ENCODE data around the gene MGLL. TPM values are rescaled to one million over a fixed set of nuclear protein-coding genes. Genes with fewer than 3 reads are reported as not detected.
"Not testable (repeated sequence)": the region's sequence is repeated elsewhere in the genome, so short reads cannot be mapped to it uniquely, and the experiment has no call there.

MGLL gene
- total RNA-seq, 1 donor from 2014 or later = 0.97 TPM

- no peak overlapping the region for H3K27ac Mint-ChIP-seq (ENCODE audit: unreplicated experiment)
- TF ChIP-seq, protein P1, sequence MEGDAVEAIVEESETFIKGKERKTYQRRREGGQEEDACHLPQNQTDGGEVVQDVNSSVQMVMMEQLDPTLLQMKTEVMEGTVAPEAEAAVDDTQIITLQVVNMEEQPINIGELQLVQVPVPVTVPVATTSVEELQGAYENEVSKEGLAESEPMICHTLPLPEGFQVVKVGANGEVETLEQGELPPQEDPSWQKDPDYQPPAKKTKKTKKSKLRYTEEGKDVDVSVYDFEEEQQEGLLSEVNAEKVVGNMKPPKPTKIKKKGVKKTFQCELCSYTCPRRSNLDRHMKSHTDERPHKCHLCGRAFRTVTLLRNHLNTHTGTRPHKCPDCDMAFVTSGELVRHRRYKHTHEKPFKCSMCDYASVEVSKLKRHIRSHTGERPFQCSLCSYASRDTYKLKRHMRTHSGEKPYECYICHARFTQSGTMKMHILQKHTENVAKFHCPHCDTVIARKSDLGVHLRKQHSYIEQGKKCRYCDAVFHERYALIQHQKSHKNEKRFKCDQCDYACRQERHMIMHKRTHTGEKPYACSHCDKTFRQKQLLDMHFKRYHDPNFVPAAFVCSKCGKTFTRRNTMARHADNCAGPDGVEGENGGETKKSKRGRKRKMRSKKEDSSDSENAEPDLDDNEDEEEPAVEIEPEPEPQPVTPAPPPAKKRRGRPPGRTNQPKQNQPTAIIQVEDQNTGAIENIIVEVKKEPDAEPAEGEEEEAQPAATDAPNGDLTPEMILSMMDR (IDR thresholded peaks at IDR 0.05; ENCODE audit: unreplicated experiment) = no peak
- no peak for DNase-seq (ENCODE audit: low spot score)
- no peaks in the 10 kb centered on the region for H3K9me3 Mint-ChIP-seq (ENCODE audit: unreplicated experiment)
- peaks cover 4% of the 10 kb centered on the region for H3K4me1 Mint-ChIP-seq (ENCODE audit: unreplicated experiment)
- no peak overlapping the region for H3K4me3 Mint-ChIP-seq (ENCODE audit: unreplicated experiment)
- no peaks in the 10 kb centered on the region for H3K36me3 Mint-ChIP-seq (ENCODE audit: low read depth, unreplicated experiment)
- no peaks in the 10 kb centered on the region for H3K27me3 Mint-ChIP-seq (ENCODE audit: unreplicated experiment)
Measured at GRCh38 chr3:127661600-127661999, 160.7 kb downstream of the MGLL start.

DNA sequence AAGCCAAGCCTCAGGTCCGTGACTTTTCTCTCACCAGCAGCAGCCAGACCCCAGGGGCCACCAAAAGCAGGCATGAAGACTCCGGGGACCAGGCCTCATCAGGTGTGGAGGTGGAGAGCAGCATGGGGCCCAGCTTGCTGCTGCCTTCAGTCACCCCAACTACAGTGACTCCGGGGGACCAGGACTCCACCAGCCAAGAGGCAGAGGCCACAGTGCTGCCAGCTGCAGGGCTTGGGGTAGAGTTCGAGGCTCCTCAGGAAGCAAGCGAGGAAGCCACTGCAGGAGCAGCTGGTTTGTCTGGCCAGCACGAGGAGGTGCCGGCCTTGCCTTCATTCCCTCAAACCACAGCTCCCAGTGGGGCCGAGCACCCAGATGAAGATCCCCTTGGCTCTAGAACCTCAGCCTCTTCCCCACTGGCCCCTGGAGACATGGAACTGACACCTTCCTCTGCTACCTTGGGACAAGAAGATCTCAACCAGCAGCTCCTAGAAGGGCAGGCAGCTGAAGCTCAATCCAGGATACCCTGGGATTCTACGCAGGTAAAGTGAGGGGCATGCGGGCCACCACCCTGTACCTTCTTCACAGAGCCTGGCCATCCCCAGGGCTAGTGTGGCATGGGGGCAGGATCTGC is 161.6 kb downstream of the MGLL start:
- TF ChIP-seq, protein P1 (IDR thresholded peaks at IDR 0.05; ENCODE audit: unreplicated experiment) = no peak
- Mint-ChIP-seq H3K4me1 (ENCODE audit: unreplicated experiment) (peaks cover 4% of the 10 kb centered on the region), H3K27me3 (ENCODE audit: unreplicated experiment) (no peaks in the 10 kb centered on the region), H3K36me3 (ENCODE audit: low read depth, unreplicated experiment) (no peaks in the 10 kb centered on the region), H3K4me3 (ENCODE audit: unreplicated experiment) (no peak overlapping the region), H3K27ac (ENCODE audit: unreplicated experiment) (no peak overlapping the region), H3K9me3 (ENCODE audit: unreplicated experiment) (no peaks in the 10 kb centered on the region)
- no peak for DNase-seq (ENCODE audit: low spot score)

- no peaks in the 10 kb centered on the region for H3K27me3 Mint-ChIP-seq (ENCODE audit: unreplicated experiment)
- DNase-seq (ENCODE audit: low spot score) = no peak
- no peak overlapping the region for H3K4me3 Mint-ChIP-seq (ENCODE audit: unreplicated experiment)
- no peak overlapping the region for H3K27ac Mint-ChIP-seq (ENCODE audit: unreplicated experiment)
- H3K4me1 Mint-ChIP-seq (ENCODE audit: unreplicated experiment) = peaks cover 4% of the 10 kb centered on the region
- no peaks in the 10 kb centered on the region for H3K36me3 Mint-ChIP-seq (ENCODE audit: low read depth, unreplicated experiment)
- H3K9me3 Mint-ChIP-seq (ENCODE audit: unreplicated experiment) = no peaks in the 10 kb centered on the region
- TF ChIP-seq, protein P1 (IDR thresholded peaks at IDR 0.05; ENCODE audit: unreplicated experiment) = no peak
Measured at GRCh38 chr3:127658234-127658633, 164.1 kb downstream of the MGLL start.

- Mint-ChIP-seq H3K27ac (ENCODE audit: unreplicated experiment) (no peak overlapping the region), H3K4me3 (ENCODE audit: unreplicated experiment) (no peak overlapping the region), H3K36me3 (ENCODE audit: low read depth, unreplicated experiment) (no peaks in the 10 kb centered on the region), H3K27me3 (ENCODE audit: unreplicated experiment) (no peaks in the 10 kb centered on the region), H3K4me1 (ENCODE audit: unreplicated experiment) (peaks cover 4% of the 10 kb centered on the region), H3K9me3 (ENCODE audit: unreplicated experiment) (no peaks in the 10 kb centered on the region)
- no peak for DNase-seq (ENCODE audit: low spot score)
- TF ChIP-seq, protein P1 (IDR thresholded peaks at IDR 0.05; ENCODE audit: unreplicated experiment) = no peak
Measured at GRCh38 chr3:127656906-127657305, 165.4 kb downstream of the MGLL start.

GRCh38 chr3:127655641-127656040 is 166.7 kb downstream of the MGLL start:
- Mint-ChIP-seq H3K36me3 (ENCODE audit: low read depth, unreplicated experiment) (no peaks in the 10 kb centered on the region), H3K4me1 (ENCODE audit: unreplicated experiment) (peaks cover 4% of the 10 kb centered on the region), H3K9me3 (ENCODE audit: unreplicated experiment) (no peaks in the 10 kb centered on the region), H3K4me3 (ENCODE audit: unreplicated experiment) (no peak overlapping the region), H3K27me3 (ENCODE audit: unreplicated experiment) (no peaks in the 10 kb centered on the region), H3K27ac (ENCODE audit: unreplicated experiment) (no peak overlapping the region)
- TF ChIP-seq, protein P1 (IDR thresholded peaks at IDR 0.05; ENCODE audit: unreplicated experiment) = no peak
- DNase-seq (ENCODE audit: low spot score) = no peak

DNA sequence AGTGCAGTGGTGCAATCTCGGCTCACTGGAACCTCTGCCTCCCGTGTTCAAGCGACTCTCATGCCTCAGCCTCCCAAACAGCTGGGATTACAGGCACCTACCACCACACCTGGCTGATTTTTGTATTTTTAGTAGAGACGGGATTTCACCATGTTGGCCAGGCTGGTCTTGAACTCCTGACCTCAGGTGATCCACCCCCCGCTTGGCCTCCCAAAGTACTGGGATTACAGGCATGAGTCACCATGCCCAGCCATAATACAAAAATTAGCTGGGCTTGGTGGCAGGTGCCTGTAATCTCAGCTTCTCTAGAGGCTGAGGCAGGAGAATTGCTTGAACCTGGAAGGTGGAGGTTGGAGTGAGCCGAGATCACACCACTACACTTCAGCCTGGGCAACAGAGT is 167.3 kb downstream of the MGLL start:
- not testable (repeated sequence) for DNase-seq (ENCODE audit: low spot score); H3K27ac Mint-ChIP-seq (ENCODE audit: unreplicated experiment); H3K4me3 Mint-ChIP-seq (ENCODE audit: unreplicated experiment); H3K9me3 Mint-ChIP-seq (ENCODE audit: unreplicated experiment); H3K27me3 Mint-ChIP-seq (ENCODE audit: unreplicated experiment); H3K4me1 Mint-ChIP-seq (ENCODE audit: unreplicated experiment); H3K36me3 Mint-ChIP-seq (ENCODE audit: low read depth, unreplicated experiment)
